ENCODE data around the gene ZNF330.
A peak's percentile ranks its signal among the peaks of the same experiment; 100 is the strongest.
"Not testable (repeated sequence)": the region's sequence is repeated elsewhere in the genome, so short reads cannot be mapped to it uniquely, and the experiment has no call there.

ZNF330 gene

DNA sequence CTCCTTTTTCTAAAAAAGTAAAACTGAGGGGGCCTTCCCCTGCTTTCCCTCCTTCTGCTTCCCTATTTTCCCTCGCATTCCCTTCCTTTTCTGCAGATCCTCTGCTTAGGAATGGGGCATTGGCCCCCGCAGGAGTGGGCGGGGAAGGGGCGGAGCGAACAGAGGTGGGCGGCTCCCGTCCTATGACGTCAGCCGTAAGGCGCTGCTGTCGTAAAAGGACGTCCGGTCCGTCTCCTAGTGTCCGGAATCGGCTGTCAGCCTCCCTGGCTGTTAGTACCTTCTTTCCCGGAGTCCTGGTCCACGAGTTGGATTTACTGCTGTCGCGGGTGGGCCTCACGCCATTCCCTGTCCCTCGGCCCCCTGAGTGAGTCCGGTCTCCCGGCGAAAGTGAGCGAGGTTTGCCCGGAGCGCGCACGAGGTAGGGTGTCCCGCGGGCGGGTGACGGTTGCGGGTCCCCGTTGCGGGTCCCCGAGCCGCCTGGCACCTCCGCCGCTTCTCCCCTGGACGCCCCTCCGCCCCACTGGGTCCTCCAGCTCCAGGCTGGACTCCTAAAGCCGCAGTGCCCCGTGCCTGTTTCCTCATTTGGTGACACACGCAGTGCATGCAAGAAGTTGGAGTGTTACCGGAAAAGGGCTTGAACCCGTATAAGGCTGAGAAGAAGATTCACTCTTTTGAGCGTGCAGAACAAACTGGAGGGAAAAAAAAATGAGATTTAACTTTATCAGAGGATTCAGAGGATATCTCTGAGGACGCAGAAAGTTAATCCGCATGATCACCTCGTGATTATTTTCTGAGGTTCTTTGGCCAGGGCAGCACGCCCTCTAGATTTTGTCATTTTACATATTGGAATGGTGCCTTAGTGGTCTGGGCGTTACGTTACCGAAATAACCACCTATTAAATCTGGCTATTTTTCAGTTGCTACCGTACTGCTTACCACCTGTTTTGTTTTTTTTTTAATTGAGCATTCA lies at the start of gene ZNF330:
Gene ZNF330, plus strand, starts transcription at position 205 of the 969 bp plus-strand sequence. CDS start 1,477 bp downstream, outside the sequence.
- peak; percentile 14 for FAIRE-seq

DNA sequence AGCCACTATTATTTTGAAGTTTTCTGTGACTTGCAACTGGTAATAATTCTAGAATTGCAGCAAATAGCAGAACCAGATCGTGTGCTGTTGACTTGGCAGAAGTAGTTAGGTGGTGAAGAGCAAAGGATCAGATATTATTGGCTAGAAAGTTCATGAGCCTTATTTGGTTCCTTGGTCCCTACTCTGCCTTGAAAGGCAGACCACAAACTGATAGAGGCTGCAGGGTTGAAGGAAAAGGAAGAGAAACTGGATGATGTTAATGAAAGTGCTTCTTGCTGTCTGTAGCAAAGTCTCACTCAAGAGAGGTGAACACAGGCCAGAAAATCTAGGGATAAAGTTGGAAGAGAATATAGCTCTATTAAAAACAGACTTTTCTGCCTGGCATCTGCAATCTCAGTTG lies 46.2 kb upstream of the ZNF330 start:
- no peak for FAIRE-seq

DNA sequence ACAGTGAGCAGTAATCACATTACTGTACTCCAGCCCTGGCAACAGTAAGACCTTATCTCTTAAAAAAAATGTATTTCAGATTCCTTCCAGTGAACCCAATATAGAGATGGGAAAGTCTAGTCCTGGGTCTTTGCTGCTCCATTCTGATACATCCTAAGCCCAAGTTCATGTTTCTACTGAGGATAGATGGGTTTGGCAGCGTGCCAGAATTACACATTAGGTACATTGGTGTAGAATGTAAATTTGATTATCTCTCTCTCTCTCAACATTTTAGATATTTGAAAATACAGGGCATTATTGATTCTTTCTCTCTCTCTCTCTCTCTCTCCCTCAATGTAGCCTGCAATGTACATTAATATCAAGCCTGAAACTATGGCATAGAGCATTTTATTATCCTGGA lies 43.5 kb upstream of the ZNF330 start:
- FAIRE-seq: no peak

DNA sequence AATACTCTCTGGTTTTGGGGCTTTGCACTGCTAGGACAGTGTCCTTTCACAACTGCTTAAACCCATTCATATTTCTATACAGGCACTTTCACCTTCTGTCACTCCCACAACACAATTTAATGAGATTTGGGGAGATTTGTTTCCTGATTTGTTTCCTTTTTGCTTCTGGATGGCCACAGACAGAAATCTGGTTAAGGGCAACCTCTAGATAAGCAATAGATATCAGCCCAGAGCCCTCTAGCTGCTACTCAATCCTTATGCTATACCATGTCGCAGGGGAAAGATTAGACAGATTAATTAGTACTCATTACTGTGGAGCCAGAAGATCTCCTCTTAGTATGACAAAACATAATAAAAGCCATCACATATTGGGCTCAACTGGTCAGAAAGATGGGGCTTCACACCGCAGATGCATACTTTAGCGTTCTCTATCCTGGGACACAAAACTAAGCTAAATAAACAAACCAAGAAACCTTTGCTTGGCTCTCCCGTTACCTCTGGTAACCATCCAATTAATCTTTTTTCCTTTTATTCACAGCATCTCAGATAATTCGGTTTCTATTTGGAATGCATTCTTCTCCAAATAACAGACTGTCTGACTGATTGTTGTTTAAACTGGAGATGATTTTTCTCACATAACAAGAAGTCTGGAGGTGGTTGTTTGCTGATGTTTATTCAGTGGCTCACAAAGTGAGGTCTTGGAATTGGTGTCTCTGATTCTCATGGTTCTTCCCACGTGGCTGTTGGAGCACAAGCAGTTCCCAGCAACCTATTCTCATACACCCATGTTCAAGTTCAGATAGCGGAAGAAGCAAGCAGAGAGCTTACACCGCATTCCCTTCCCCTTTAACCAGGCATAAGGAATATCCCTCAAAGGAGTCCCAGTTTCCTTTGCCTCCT lies 41.0 kb upstream of the ZNF330 start:
- FAIRE-seq: no peak

DNA sequence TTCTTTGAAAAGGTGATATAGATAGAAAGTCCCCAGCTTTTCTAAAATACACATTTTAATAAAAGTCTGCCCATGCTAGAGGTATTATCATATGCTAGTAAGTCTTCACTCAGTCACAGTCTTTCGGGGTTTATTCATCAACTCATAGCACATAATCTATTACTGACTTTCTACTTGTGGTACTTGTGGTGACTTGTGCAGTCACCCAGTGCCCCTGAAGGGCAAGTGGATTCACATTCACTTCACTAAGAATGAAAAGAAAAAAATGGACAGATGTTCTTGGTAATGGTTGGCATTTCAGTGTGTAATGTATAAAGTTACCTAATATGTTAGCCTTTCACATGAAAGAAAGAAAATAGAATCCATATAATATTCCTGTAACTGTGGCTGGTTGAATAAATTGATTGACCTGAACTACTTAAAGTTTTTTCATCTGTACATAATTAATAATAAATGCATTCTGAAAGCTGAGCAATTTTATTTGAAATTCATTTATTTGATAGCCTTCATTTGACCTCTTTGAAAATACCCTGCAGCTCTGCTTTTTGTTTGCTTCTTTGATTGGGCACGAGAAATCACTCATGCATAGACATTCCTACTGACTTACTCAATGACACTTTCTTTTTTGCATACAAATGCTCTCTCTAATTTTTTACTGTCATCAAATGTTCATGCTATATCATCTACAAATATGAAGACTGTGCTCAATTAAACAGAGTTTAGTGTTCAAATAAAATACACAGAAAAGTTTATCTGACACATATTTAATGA lies 39.5 kb upstream of the ZNF330 start:
- no peak for FAIRE-seq

DNA sequence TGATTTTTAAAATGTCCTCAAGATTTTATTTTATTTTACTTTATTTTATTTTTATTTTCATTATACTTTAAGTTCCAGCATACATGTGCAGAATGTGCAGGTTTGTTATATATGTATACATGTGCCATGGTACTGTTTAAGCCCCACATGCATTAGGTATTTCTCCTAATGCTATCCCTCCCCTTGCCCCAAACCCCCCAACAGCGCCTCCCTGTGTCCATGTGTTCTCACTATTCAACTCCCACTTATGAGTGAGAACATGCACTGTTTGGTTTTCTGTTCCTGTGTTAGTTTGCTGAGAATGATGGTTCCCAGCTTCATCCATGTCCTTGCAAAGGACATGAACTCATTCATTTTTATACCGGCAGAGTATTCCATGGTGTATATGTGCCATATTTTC lies 37.2 kb upstream of the ZNF330 start:
- not testable (repeated sequence) for FAIRE-seq

DNA sequence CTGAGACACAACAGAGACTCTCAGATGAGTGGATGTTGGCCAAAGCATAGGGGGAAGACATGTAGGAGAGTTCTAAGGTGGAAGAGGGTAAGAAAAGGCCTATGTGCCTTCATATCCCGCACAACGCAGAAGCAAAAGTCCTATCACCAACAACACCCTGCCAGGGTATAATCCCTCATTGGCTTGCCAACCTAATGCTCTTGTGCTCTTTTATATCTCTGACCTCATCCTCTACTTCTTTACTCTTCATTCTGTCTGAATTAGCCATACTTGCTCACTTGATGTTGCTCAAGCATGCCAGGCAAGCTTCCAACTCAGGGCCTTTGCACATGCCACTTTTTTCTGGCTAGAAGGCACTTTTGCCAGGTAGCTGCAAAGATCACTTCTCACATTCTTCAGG lies 28.1 kb upstream of the ZNF330 start:
- no peak for FAIRE-seq

DNA sequence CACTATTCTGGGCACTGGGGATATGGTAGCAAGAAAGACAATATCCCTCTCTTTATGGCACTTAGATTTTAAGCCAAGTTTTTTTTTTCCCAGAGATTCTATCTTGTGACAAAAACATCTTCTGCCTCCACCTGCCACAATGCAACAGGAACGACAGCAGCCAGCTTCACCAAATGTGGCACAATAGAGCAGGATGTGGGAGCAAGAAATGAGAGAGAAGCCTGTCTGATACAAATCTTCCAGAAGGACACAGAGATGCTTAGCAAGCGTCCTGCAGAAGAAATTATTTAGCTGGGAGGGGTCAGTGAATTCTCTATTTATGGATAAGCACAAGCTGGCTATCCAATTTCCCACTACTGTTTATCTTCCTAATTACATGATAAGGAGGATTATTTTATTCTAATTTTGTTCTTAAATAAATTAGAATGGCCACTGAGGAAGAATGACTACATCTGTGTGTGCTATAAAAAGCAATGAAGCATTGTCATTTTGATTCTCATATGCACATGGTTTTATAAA lies 27.1 kb upstream of the ZNF330 start:
- FAIRE-seq: no peak

DNA sequence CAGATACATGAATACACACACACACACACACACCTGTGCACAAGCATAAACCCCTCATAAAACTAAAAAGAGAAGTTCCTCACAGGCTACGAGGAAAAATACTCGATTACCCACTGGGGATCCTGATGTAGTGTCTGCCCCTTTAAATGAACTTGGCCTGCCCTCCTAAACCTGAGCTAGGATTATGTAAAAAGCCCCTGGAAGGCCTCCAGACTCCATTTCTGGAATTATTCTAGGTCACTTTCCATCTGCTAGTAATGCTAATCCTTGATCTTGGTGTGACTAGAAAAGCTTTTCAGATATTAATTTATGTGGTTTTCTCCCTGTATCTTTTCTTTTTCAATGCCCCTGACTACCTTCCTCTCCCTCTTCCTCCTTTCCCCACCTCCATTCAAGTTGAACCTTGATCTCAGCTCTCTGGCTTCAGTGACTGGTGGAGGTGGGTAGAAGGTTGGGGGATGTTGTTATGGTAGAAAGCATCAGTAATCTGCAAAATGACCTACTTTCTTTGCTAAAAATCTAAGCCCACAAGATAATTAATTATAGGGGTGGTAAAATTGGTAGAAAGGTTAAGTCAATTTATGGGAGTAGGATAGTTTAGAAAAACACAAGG lies 25.5 kb upstream of the ZNF330 start:
- FAIRE-seq: no peak

DNA sequence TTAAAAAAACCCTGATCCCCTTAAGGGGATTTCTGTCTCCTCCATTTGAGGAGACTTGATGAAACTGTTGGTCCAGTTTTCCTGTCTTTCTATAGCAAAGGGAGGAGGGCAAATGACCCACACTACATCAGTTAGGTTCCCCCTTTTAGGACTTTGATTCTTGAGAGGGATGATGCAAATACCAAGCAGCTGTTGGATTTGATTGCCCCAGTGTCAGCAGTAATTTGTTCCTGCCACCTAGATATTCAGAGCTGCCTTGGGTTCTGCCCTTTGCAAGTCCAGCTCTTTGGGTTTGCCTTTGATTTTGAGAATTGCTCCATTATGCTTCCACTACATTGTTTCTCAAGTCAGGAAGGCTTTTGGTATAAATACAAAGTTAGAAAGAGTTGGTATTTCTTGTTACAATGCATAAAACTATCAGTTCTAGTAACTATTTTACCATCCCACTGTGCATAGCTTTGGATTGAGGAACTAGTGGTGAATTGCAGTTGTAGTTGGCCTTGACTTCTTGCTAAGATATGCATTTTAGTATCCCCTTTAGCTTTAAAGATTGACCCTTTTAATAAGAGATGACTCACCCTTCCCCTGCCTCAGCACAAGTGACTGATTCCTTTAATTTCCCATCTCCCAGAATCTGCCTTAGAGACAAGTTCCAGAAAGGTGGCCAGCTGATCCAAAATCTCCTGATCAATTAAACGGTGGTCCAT lies 24.3 kb upstream of the ZNF330 start:
- FAIRE-seq: no peak

DNA sequence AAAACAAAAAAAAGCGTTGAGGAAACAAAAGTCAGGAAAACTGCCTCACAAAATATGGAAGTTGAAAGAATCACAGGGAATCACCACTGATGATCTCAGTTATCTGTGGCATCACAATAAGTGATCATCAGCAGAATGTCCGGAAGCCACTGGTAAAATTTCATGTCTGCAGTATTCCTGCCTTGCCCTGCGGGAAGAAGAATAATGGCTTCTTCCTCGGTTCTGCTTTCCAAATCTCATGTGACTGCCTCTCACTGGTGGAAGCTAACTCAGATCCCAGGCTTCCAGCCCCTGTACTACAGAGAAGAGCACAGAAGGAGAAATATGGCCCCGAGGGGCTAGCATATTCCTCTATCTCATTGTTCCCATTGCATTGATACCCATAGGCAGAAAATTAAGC lies 12.7 kb upstream of the ZNF330 start:
- no peak for FAIRE-seq

DNA sequence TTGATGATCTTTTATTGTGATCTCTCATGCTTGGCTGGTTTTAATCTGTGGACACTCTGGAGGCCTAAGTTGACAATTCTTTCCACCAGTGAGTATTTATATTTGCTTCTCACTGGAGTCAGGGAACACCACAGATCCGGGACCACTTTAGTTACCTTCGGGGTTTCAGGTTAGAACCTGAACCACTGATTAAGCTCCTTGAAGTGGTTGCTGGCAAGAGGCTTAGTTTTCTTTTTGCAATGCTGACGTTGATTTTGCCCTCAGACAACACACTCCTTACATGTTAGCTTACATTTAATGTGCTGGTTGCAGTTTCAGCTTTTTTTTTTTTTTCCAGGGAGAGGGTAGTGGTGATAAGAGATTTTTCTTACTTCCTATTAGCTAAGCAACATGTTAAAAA lies 10.5 kb upstream of the ZNF330 start:
- no peak for FAIRE-seq

DNA sequence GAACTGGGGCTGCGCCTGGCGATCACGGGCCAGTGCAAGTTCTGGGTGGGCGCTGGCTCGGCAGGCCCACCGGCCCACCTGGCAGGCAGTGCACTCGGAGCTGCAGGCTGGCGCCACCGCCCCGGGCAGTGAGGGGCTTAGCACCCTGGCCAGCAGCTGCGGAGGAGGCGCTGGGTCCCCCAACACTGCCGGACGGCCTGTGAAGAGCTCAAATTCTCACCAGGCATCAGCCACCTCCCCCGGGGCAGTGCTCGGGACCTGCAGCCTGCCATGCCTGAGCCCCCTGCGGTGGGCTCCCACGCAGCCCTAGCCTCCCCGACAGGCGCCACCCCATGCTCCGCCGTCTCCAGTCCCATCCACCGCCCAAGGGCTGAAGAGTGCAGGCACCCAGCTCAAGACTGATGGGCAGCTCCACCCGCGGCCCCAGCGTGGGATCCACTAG lies 7.1 kb upstream of the ZNF330 start:
- FAIRE-seq: no peak

DNA sequence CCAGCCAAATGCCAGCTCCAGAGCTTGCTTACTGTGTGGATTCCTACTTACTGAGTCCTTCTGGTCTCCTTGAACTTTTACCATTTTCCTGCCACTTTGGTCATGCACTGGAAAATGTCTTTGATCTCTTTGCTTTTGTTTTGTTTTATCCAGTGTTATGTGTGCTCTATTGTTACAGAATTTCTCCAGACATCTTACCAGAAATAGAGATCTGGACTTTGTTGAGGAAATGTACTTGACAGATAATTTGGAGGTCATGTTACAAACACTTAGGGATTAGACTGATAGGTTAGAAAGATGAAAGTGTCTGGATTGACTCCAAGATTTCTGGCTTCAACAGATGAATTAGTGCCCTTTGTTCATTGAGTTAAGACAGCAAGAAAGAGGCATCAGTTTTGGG lies 5.7 kb upstream of the ZNF330 start:
- no peak for FAIRE-seq

DNA sequence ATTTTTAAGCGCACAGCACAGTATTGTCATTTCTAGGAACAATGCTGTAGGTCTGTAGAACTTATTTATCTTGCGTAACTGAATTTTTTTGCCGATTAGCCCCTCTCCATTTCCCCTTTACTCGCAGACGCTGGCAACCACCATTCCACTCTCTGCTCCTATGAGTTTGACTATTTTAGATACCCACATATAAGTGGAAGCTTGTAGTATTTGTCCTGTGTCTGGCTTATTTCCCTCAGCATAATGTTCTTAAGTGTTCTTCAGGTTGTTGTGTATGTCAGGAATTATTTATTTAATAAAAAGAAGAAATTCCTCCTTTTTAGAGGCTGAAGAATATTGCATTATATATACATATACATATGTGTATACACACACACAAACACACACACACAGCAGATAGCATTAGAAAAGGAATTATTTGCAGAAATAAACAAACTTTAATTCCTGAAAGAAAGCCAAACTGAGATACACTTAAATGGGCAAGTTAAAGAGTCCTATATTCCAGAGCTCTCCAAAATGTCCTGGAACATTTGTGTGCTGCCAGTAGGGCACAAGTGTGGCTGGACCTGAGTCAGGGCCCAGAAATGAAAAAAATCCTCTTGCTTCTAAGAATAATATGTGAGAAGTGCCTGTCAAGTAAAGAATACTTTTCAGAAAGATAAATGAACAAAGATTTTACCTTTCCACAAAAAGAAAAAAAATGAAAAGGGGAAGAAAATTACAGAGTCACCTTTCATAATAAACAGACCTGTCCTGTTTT lies 4.5 kb upstream of the ZNF330 start:
- no peak for FAIRE-seq

DNA sequence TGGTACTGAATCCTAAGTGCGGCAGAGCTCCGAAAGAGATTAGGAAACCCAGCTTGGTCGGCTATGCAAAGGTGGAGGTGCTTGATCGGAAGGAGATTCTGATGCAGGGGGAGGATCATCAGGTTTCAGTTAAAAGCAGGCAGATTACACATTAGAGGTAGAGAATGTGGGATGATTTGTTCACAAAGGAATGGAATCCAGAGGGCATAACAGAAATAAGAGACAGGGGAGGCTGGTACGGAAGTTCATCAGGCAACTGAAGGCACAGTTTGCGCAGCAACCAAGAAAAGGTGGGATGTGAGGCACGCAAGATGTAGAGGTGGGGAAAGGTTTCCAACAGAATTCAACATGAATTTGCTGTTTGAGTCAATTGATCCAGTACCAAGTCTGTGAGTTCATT lies 424 bp upstream of the ZNF330 start:
- FAIRE-seq: no peak

DNA sequence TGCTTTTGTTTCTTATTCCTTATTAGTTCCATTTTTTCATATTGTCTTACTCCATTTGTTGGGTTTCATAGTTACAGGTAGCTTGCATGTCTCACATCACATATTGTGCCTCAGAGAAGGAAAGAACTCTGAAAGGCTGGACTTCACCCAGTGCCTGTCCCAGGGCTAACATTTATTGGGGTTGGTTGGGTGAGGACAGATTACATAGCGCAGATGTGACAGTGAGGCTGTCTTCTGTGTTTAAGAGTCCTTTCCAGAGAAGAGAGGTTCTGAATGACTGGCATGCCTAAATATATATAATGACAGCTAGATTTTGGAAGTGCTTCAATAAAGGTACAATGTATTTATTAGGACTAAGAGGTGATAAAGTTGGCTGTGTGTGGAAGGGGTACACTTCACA lies 2.7 kb downstream of the ZNF330 start:
- no peak for FAIRE-seq

DNA sequence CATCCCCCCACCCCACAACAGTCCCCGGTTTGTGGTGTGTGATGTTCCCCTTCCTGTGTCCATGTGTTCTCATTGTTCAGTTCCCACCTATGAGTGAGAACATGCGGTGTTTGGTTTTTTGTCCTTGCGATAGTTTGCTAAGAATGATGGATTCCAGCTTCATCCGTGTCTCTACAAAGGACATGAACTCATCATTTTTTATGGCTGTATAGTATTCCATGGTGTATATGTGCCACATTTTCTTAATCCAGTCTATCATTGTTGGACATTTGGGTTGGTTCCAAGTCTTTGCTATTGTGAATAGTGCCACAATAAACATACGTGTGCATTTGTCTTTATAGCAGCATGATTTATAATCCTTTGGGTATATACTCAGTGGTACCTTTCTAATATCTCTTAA lies 6.6 kb downstream of the ZNF330 start:
- not testable (repeated sequence) for FAIRE-seq

DNA sequence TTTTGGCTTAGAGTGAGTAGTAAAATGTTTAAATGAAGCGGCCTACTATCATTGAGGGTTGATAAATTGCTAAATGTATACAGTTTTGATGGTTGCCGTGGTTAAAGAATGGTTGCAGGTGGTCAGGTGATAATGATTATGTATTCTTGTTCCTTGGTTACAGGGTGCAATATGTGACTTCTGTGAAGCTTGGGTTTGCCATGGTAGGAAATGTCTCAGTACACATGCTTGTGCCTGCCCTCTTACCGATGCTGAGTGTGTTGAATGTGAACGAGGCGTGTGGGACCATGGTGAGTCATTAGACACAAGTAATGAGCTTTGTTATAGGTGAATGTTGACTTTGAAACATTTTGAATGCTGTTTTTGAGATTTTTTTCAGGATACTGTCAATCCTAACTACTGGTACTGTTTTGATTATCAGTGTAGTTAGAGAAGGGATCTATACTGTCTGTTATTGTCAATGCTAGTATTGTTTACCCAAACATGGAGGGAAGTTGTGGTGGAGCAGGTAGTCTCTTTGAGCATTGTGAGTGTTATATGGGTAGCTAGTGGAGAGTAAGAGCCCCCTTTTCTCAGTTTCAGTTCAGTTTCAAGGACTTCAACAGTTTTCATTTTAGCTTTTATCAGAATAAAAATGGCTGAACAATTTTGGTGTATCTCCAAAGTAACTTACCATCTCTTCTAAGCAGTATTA lies 8.9 kb downstream of the ZNF330 start:
- no peak for FAIRE-seq

DNA sequence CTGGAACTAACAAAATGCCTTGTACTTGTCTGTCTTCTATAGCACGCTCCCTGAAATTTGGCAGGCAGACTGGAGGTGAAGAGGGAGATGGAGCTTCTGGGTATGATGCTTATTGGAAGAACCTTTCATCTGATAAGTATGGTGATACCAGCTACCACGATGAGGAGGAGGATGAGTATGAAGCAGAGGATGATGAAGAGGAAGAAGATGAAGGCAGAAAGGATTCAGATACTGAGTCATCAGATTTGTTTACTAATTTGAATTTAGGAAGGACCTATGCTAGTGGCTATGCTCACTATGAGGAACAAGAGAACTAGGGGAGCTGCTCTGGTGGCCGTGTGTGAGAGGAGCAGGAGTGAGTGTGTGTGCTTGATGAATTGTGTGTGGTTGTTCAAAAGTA lies 13.0 kb downstream of the ZNF330 start:
- FAIRE-seq: no peak
